GM12878 (cell line): Measurements from ENCODE around the gene OGFR. TPM values are rescaled to one million over a fixed set of nuclear protein-coding genes. Genes with fewer than 3 reads are reported as not detected.

Experiments used
- ATAC-seq: fragments of 200-7000 bp; cut with Tn5 transposase; 3 replicates; pipeline ENCODE4 v1.9.1; 2020; ENCODE audit warnings: mild to moderate bottlenecking, moderate library complexity
- BruUV-seq: library from RNA; stranded (reverse); fragments of 400-500 nt; replicated peaks from 2 replicates; lab custom pipeline; 2021; lab: Mats Ljungman, UMichigan
- CTCF ChIA-PET: fragments of 300-600 bp; sonication (Branson Sonifier 250); formaldehyde crosslinking; extraction: SDS; loops from one replicate; lab custom pipeline; 2021; ENCODE audit warnings: inconsistent platforms; lab: Yijun Ruan, JAX
- POLR2A ChIA-PET: fragments of 350-600 bp; formaldehyde crosslinking; extraction: SDS; loops from one replicate; lab custom pipeline; 2021; ENCODE audit warnings: inconsistent platforms; lab: Charles Lee
- RAD21 ChIA-PET: fragments of 300-600 bp; sonication (Branson Sonifier 250); formaldehyde crosslinking; loops from one replicate; lab custom pipeline; 2023; ENCODE audit warnings: antibody characterized with exemption; ENCODE audit not compliant: unreplicated experiment; lab: Charles Lee
- SMC1A ChIA-PET: fragments of 300-600 bp; sonication (Branson Sonifier 250); formaldehyde crosslinking; loops from one replicate; lab custom pipeline; 2023; ENCODE audit not compliant: unreplicated experiment, uncharacterized antibody; lab: Charles Lee
- DNase-seq: peaks from one replicate; pipeline ENCODE4 v3.0.0-alpha.2; 2011; ENCODE audit warnings: low read depth, low spot score
- FAIRE-seq: peaks from 3 replicates; lab custom pipeline; 2011; peaks lifted over from hg19 to GRCh38; lab: Jason Lieb, UNC
- H2AFZ ChIP-seq: 2 replicates; pipeline ENCODE4 v1.6.0; 2011; ENCODE audit warnings: low read depth, low read length, control low read depth; ENCODE audit not compliant: control insufficient read depth
- H3K27ac ChIP-seq: 2 replicates; pipeline ENCODE4 v1.5.1; 2011; ENCODE audit warnings: control low read depth; ENCODE audit not compliant: control insufficient read depth, insufficient read depth
- H3K27me3 ChIP-seq, 2 experiments: replicated peaks in 1 of 2; 2 replicates each; pipeline versions ENCODE4 v1.6.0 to v1.6.1; 2011; ENCODE audit warnings: low read length in 1 of 2; ENCODE audit not compliant: control insufficient read depth in 2 of 2, insufficient read depth in 2 of 2
- H3K36me3 ChIP-seq, 2 experiments: 2 replicates each; pipeline ENCODE4 v1.5.1; 2011; ENCODE audit warnings: low read length in 1 of 2; ENCODE audit not compliant: control insufficient read depth in 2 of 2, insufficient read depth in 2 of 2
- H3K4me1 ChIP-seq: 2 replicates; pipeline ENCODE4 v1.6.1; 2011; ENCODE audit warnings: mild to moderate bottlenecking, low read length, moderate library complexity, mixed read lengths; ENCODE audit not compliant: control insufficient read depth, insufficient read depth
- H3K4me2 ChIP-seq: 2 replicates; pipeline ENCODE4 v1.6.0; 2011; ENCODE audit warnings: control low read depth; ENCODE audit not compliant: control insufficient read depth, insufficient read depth
- H3K4me3 ChIP-seq: fragments of 200-600 bp; sonication (generic); 2 replicates; pipeline ENCODE4 v1.5.1; 2016
- H3K79me2 ChIP-seq: 2 replicates; pipeline ENCODE4 v1.6.0; 2011; ENCODE audit warnings: low read length; ENCODE audit not compliant: control insufficient read depth, insufficient read depth
- H3K9ac ChIP-seq: 2 replicates; pipeline ENCODE4 v1.8.0; 2011; ENCODE audit warnings: low read length, control low read depth, mixed read lengths; ENCODE audit not compliant: control insufficient read depth, insufficient read depth
- H3K9me3 ChIP-seq: replicated peaks from 3 replicates; pipeline ENCODE4 v1.5.1; 2011; ENCODE audit warnings: mild to moderate bottlenecking, low read length; ENCODE audit not compliant: control insufficient read depth, insufficient read depth
- H4K20me1 ChIP-seq: 2 replicates; pipeline ENCODE4 v1.6.0; 2011; ENCODE audit not compliant: control insufficient read depth, insufficient read depth
- CHD2 ChIP-seq: IDR thresholded peaks from 2 replicates; pipeline ENCODE4 v1.6.1; 2011; ENCODE audit warnings: low read depth, low read length, improper control_type of control experiment, borderline replicate concordance
- E4F1 ChIP-seq: fragments of 450-650 bp; IDR thresholded peaks from 2 replicates; pipeline ENCODE4 v1.6.1; 2018; ENCODE audit warnings: borderline replicate concordance, mild to moderate bottlenecking; ENCODE audit not compliant: partially characterized antibody
- EGR1 ChIP-seq, 2 experiments: IDR thresholded peaks; 1 replicate in 1 of 2; 2 replicates in 1 of 2; pipeline ENCODE4 v1.6.1; 2011 to 2012; ENCODE audit warnings: low read depth in 2 of 2, low read length in 2 of 2, borderline replicate concordance in 1 of 2, mild to moderate bottlenecking in 1 of 2, moderate library complexity in 1 of 2
- FOXK2 ChIP-seq: fragments of 450-650 bp; IDR thresholded peaks from 2 replicates; pipeline ENCODE4 v1.6.1; 2017; ENCODE audit warnings: mild to moderate bottlenecking, moderate library complexity
- FOXM1 ChIP-seq: IDR thresholded peaks from 2 replicates; pipeline ENCODE4 v1.6.1; 2012; ENCODE audit warnings: low read depth, mild to moderate bottlenecking, inconsistent platforms, low read length, moderate library complexity
- GABPA ChIP-seq: IDR thresholded peaks from 2 replicates; pipeline ENCODE4 v1.6.1; 2014; ENCODE audit warnings: antibody characterized with exemption, low read depth, mild to moderate bottlenecking, inconsistent platforms
- HDGF ChIP-seq: fragments of 450-650 bp; IDR thresholded peaks from 2 replicates; pipeline ENCODE4 v1.6.1; 2016; ENCODE audit warnings: antibody characterized with exemption
- MTA3 ChIP-seq: IDR thresholded peaks from 2 replicates; pipeline ENCODE4 v1.6.1; 2012; ENCODE audit warnings: low read length, inconsistent platforms, borderline replicate concordance
- RBBP5 ChIP-seq: fragments of 200-600 bp; sonication (generic); conservative IDR thresholded peaks from 2 replicates; pipeline ENCODE4 v1.6.1; 2016
- SKIL ChIP-seq: fragments of 450-650 bp; IDR thresholded peaks from 2 replicates; pipeline ENCODE4 v1.6.1; 2017; ENCODE audit warnings: mild to moderate bottlenecking, low read depth, inconsistent platforms; ENCODE audit not compliant: poor library complexity, severe bottlenecking
- SMARCA5 ChIP-seq: fragments of 450-650 bp; IDR thresholded peaks from 2 replicates; pipeline ENCODE4 v1.6.1; 2017; ENCODE audit warnings: mild to moderate bottlenecking
- SP1 ChIP-seq: IDR thresholded peaks from one replicate; pipeline ENCODE4 v1.6.1; 2011; ENCODE audit warnings: low read depth, low read length
- SREBF2 ChIP-seq: IDR thresholded peaks from 2 replicates; pipeline ENCODE4 v1.6.1; 2012; ENCODE audit warnings: mild to moderate bottlenecking, low read length
- SUPT20H ChIP-seq: IDR thresholded peaks from 2 replicates; pipeline ENCODE4 v1.6.1; 2011; ENCODE audit warnings: low read depth, mild to moderate bottlenecking, low read length, moderate library complexity, borderline replicate concordance; ENCODE audit not compliant: control insufficient read depth
- TBL1XR1 ChIP-seq: IDR thresholded peaks from 2 replicates; pipeline ENCODE4 v1.6.1; 2012; ENCODE audit warnings: low read depth, low read length, improper control_type of control experiment
- ZBTB4 ChIP-seq: fragments of 450-650 bp; formaldehyde crosslinking; IDR thresholded peaks from 2 replicates; pipeline ENCODE4 v1.4.0; 2022; ENCODE audit warnings: mild to moderate bottlenecking, moderate library complexity
- WGBS: methylation state at CpG from one replicate; pipeline ENCODE4 v1.1.6; 2016; ENCODE audit warnings: low lambda C conversion rate; ENCODE audit not compliant: insufficient replicate concordance, insufficient coverage; ENCODE audit errors: missing lambda C conversion rate; 5-methylcytosine and 5-hydroxymethylcytosine counted together
- in situ Hi-C: fragments of 300-500 bp; cut with MboI; formaldehyde crosslinking; loops from 9 replicates; pipeline ENCODE4 v1.14.3; 2018; ENCODE audit warnings: mixed read lengths
- intact Hi-C: fragments of 100-400 bp; cut with micrococcal nuclease; formaldehyde crosslinking; loops from one replicate; pipeline ENCODE4 v1.14.2; 2022; ENCODE audit not compliant: unreplicated experiment
- polyA plus RNA-seq, 11 experiments: library from polyadenylated mRNA; depleted of rRNA in 4 of 11; unstranded in 6 of 11; stranded (reverse) in 5 of 11; fragments of >200 nt; fragmentation: Nextera tagmentation in 4 of 11; fragmentation: Illumina TruSeq in 1 of 11; extraction: Ambion mirVana in 4 of 11; extraction: Trizol in 1 of 11; gene quantifications; 1 replicate in 1 of 11; 2 replicates in 10 of 11; pipeline versions ENCODE4 v1.2.1 to v1.2.3, GENCODE V29; 2011 to 2016; ENCODE audit warnings: inconsistent platforms in 2 of 11, missing spikeins in 2 of 11, low read depth in 1 of 11
- total RNA-seq, 4 experiments: library from RNA; depleted of rRNA in 3 of 4; stranded (reverse); fragments of >200 nt in 3 of 4; fragmentation: Illumina TruSeq in 1 of 4; extraction: Trizol in 1 of 4; gene quantifications; 2 replicates each; pipeline versions ENCODE4 v1.2.1 to v1.2.3, GENCODE V29; 2013 to 2021

The OGFR gene
- total and polyA plus RNA-seq, 10 of the 15 experiments (the other 5 are each of a cell fraction or from before 2014, with no cell fraction given): 0.72 to 62.1 (median 27.3) TPM

- TF ChIP-seq E4F1 (no peak), SP1 (no peak), RBBP5 (no peak), GABPA (no peak)
These were observed 34.3 kb upstream of the OGFR start (continued) for GRCh38 chr20:62770111-62770910.

GRCh38 chr20:62770916-62771315 lies 33.7 kb upstream of the OGFR start:
- ATAC-seq (no peak), FAIRE-seq (no peak), DNase-seq (no peak)
- Histone ChIP-seq H3K9me3 (no peaks in the 10 kb centered on the region), H3K4me2 (no peak overlapping the region), H3K4me1 (no peaks in the 10 kb centered on the region), H3K4me3 (no peak overlapping the region), H3K9ac (no peak overlapping the region), H2AFZ (no peak overlapping the region), H3K27ac (no peak overlapping the region), H3K27me3 (no peaks in the 10 kb centered on the region; a peak in 2 of 4 replicates), H3K36me3 (no peaks in the 10 kb centered on the region), H4K20me1 (no peaks in the 10 kb centered on the region), H3K79me2 (no peaks in the 10 kb centered on the region)
- ChIA-PET SMC1A (no interaction called here), CTCF (no interaction called here), RAD21 (no interaction called here), POLR2A (interaction anchor here (0.6 kb wide), 1 partner anchor 23 kb away, joined by 5 read pairs; no protein-coding TSS in a partner anchor)
- BruUV-seq: no TSS peak
- in situ Hi-C loops: no loop called here
- 49% methylated on average over 14 of the region's 14 CpGs for WGBS
- intact Hi-C loops: no loop called here
- TF ChIP-seq ZBTB4 (CRISPR knock-in tag): no peak
- no peak for TF ChIP-seq SUPT20H
- TF ChIP-seq SMARCA5: no peak
- TF ChIP-seq SKIL: no peak
- TF ChIP-seq FOXK2: no peak
- no peak for TF ChIP-seq CHD2
- TF ChIP-seq FOXM1: no peak
- TF ChIP-seq SREBF2: no peak
- no peak for TF ChIP-seq TBL1XR1
- no peak for TF ChIP-seq MTA3
- TF ChIP-seq HDGF: no peak
- no peak for TF ChIP-seq EGR1 (IDR thresholded peaks at IDR 0.05; ENCODE audit: borderline replicate concordance in 1 of 2, low read depth in 2 of 2, low read length in 2 of 2)
